ENCODE data around the gene CAPN5.

CAPN5 gene

DNA sequence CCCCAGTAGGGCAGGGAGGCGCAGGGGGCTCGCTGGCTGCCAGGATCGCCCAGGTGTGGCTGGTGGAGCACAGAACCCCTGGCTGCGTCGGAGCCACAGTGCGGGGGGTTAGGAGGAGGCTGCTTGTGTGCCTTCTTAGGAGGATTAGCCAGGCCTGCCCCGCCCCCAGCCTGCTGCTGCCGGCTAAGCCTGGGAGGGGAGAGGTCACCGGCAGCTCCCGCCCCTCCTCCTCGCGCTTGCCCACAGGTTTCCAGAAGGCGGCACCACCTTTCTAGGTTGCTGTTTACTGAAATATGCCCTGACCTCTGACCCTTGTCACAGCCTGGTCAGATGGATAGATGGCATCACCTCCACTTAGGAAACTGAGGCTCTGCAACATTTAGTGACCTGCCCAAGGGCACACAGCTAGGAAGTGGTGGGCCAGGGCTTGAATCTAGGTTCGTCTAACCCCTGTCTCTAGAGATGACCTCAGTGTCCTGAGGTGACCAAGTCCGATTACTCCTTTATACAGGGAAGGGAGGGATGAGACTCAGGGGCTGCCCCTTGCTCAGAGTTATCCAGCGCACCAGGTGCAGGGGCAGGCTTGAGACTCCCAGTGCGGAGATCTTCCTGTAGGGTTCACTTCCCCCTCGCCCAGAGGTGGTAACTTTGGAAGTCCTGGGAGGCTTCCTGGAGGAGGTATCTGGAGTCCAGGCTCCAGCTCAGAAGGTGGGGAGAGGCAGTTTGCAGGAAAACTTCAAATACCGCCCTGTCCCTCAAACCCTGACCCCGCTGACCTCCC lies 105.3 kb downstream of the CAPN5 start:
- DNase-seq (ENCODE audit: low read depth in 2 of 2) = no peak

DNA sequence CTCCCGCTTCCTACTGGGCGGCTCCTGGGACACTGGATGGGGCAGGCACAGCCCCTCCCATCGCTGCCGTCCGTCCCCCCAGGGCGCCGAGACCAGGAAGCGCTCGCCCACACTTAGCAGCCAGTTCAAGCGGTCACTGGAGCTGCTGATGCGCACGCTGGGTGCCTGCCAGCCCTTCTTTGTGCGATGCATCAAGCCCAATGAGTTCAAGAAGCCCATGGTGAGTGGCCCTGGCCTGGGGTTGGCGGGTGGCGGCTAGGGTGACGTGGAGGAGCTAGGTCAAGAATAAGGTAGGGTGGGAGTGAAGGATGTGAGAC lies 105.9 kb downstream of the CAPN5 start:
- DNase-seq (ENCODE audit: low read depth in 2 of 2) = no peak

DNA sequence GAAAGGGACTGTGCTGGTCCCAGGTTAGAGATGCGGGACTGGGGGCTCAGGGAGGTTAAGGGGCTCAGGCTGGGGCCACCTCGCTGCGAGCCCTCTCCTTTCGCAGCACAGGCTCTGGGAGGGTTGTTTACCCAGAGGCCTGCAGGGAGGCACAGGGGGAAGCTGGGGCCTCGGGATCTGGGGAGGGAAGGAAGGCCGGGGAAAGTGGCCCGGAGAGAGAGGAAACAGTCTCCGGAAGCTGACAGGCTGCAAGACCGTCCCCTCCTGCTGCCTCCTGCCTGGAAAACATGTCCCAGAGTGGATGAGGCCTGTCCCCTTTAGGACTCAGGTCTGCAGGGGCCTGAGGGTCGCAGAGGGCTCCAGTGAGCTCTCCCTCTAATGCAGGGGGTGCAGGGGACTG lies 106.7 kb downstream of the CAPN5 start:
- no peak for DNase-seq (ENCODE audit: low read depth in 2 of 2)

DNA sequence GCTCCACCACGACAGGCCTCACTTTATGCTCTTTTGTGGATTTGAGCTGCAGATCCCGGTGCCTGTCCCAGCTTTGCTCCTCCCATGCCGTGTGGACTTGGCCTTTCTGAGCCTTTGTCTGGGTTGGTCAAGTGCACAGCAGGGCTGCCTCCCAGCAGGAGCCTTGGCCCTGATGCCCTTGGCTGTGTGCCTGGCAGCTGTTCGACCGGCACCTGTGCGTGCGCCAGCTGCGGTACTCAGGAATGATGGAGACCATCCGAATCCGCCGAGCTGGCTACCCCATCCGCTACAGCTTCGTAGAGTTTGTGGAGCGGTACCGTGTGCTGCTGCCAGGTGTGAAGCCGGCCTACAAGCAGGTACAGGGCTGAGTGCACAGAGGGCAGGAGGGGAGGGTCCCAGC lies 107.8 kb downstream of the CAPN5 start:
- DNase-seq (ENCODE audit: low read depth in 2 of 2) = no peak

DNA sequence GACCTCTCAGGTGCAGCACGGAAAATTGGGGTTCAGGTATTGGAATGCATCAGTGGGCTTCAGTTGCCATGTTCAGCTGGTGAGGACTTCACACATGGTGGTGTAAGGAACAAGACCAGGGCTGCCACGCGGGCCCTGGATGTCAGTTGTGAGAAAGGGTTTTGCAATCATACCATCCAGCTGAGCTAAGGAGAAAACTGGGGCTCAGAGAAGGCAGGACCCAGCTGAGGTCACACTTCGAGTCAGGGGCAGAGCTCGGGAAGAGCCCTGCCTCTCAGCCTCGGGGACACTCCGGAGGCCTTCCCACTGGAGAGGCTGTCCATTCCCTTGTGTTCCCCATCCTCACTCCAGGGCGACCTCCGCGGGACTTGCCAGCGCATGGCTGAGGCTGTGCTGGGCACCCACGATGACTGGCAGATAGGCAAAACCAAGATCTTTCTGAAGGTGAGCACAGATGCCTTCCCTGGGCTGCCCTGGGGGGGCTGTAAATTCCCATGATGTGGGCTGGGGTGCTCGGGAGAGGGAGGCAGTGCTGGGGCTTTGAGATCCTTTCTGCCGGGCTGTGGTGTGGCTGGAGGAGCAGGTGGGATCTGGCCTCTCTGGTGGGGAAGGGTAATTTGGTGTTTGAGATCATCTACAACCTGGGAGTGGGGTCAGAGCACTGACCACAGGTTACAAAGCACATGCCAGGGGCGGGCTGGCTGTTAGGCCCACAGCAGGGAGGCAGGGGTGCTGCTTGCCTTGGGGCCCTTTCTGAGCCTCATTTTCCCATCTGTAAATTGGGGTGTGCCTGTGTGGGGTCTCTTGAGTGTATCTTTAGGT lies 108.5 kb downstream of the CAPN5 start:
- no peak for DNase-seq (ENCODE audit: low read depth in 2 of 2)

Measured in fibroblast of skin of left biceps (primary cell).